HG02870 (cell line): ENCODE results near the gene KIF26B.
"Not testable (repeated sequence)": the region's sequence is repeated elsewhere in the genome, so short reads cannot be mapped to it uniquely, and the experiment has no call there.

Experiments
- ATAC-seq: cut with Tn5 transposase; IDR thresholded peaks from one replicate; pipeline ENCODE4 v1.9.1; 2021; ENCODE audit warnings: mild to moderate bottlenecking, moderate library complexity; ENCODE audit not compliant: unreplicated experiment

The KIF26B gene

GRCh38 chr1:245687636-245688535 lies 533.1 kb downstream of the KIF26B start:
- no peak for ATAC-seq

GRCh38 chr1:245688536-245689453 lies 534.0 kb downstream of the KIF26B start:
- ATAC-seq = no peak

- ATAC-seq = no peak
These were observed 535.4 kb downstream of the KIF26B start for GRCh38 chr1:245690156-245690690.

GRCh38 chr1:245690946-245691541 lies 536.3 kb downstream of the KIF26B start:
- ATAC-seq = no peak

GRCh38 chr1:245691897-245692296 lies 537.1 kb downstream of the KIF26B start:
- ATAC-seq = no peak

GRCh38 chr1:245692318-245692717 lies 537.5 kb downstream of the KIF26B start:
- ATAC-seq = no peak

- ATAC-seq = no peak
These were observed 538.5 kb downstream of the KIF26B start for GRCh38 chr1:245693116-245693793.

- no peak for ATAC-seq
These were observed 539.4 kb downstream of the KIF26B start for GRCh38 chr1:245693941-245694752.

- ATAC-seq = no peak
These were observed 540.0 kb downstream of the KIF26B start for GRCh38 chr1:245694753-245695195.

GRCh38 chr1:245695211-245695610 lies 540.4 kb downstream of the KIF26B start:
- ATAC-seq = no peak

- ATAC-seq = not testable (repeated sequence)
These were observed 540.9 kb downstream of the KIF26B start for GRCh38 chr1:245695701-245696100.

GRCh38 chr1:245698116-245698515 lies 543.3 kb downstream of the KIF26B start:
- no peak for ATAC-seq

- no peak for ATAC-seq
These were observed 544.1 kb downstream of the KIF26B start for GRCh38 chr1:245698860-245699259.

- no peak for ATAC-seq
These were observed 545.8 kb downstream of the KIF26B start for GRCh38 chr1:245700631-245701030.

GRCh38 chr1:245701631-245702030 lies 546.8 kb downstream of the KIF26B start:
- no peak for ATAC-seq

GRCh38 chr1:245702346-245702745 lies 547.6 kb downstream of the KIF26B start:
- no peak for ATAC-seq

GRCh38 chr1:245704341-245704740 lies 549.6 kb downstream of the KIF26B start:
- ATAC-seq = no peak

- no peak for ATAC-seq
These were observed 550.0 kb downstream of the KIF26B start for GRCh38 chr1:245704765-245705164.

GRCh38 chr1:245707941-245708340 lies 553.2 kb downstream of the KIF26B start:
- ATAC-seq = no peak
